ENCODE measurements around the gene MS4A8. TPM values are rescaled to one million over a fixed set of nuclear protein-coding genes. Genes with fewer than 3 reads are reported as not detected.

The MS4A8 gene
- total and polyA plus RNA-seq, 2 donors (not counting 1 experiment from before 2014, with no cell fraction given), result not detected

GRCh38 chr11:60739114-60739513 is 39.7 kb downstream of the MS4A8 start:
- TF ChIP-seq, protein P1, sequence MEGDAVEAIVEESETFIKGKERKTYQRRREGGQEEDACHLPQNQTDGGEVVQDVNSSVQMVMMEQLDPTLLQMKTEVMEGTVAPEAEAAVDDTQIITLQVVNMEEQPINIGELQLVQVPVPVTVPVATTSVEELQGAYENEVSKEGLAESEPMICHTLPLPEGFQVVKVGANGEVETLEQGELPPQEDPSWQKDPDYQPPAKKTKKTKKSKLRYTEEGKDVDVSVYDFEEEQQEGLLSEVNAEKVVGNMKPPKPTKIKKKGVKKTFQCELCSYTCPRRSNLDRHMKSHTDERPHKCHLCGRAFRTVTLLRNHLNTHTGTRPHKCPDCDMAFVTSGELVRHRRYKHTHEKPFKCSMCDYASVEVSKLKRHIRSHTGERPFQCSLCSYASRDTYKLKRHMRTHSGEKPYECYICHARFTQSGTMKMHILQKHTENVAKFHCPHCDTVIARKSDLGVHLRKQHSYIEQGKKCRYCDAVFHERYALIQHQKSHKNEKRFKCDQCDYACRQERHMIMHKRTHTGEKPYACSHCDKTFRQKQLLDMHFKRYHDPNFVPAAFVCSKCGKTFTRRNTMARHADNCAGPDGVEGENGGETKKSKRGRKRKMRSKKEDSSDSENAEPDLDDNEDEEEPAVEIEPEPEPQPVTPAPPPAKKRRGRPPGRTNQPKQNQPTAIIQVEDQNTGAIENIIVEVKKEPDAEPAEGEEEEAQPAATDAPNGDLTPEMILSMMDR (IDR thresholded peaks at IDR 0.05), result no peak
- TF ChIP-seq EZH2 (IDR thresholded peaks at IDR 0.05; ENCODE audit: borderline replicate concordance, insufficient read depth, low read depth, low read length, poor library complexity, severe bottlenecking), result no peak
- no peaks in the 10 kb centered on the region for H3K4me1 Mint-ChIP-seq

DNA sequence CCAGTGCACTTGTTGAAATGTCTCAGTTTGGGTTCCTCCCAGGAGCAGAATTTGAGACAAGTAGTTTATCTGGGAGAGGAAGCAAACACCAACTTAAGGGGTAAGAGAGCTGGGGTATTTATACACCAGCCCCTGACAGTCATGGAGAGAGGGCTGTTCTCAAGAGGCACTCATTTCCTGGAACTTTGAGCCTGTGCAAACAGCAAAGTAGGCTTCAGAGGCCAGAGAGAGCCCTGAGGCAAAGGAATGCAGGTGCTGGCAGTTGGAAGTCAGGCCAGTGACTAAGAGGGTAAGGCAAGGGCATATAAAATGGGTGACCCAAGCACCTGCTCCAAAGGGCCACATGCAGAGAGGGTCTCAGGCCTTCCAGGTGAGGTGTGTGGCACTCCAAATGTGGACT is 41.2 kb downstream of the MS4A8 start:
- ATAC-seq (ENCODE audit: low read depth) (no peak), DNase-seq (no peak)
- CTCF ChIA-PET, result interaction anchor here (1.2 kb wide), 1 partner anchor 22 kb away, joined by 3 read pairs; no protein-coding TSS in a partner anchor
- Mint-ChIP-seq H3K4me3 (no peak overlapping the region), H3K9me3 (ENCODE audit: insufficient read depth) (no peaks in the 10 kb centered on the region), H3K27me3 (peaks cover 36% of the 10 kb centered on the region), H3K27ac (no peak overlapping the region), H3K4me1 (no peaks in the 10 kb centered on the region)
- Histone ChIP-seq H3K79me2 (ENCODE audit: control insufficient read depth, insufficient read depth, low read length) (no peaks in the 10 kb centered on the region), H3K4me2 (replicated peaks; ENCODE audit: low read depth, low read length, poor library complexity, severe bottlenecking) (no peak overlapping the region), H4K20me1 (ENCODE audit: control insufficient read depth, insufficient read depth, low read length, poor library complexity, severe bottlenecking) (no peaks in the 10 kb centered on the region), H3K4me3 (ENCODE audit: control extremely low read depth in 1 of 5, extremely low read depth in 1 of 5, insufficient read depth in 1 of 5, low read depth in 2 of 5, low read length in 4 of 5) (no peak overlapping the region), H3K9me3 (ENCODE audit: control extremely low read depth in 1 of 3, control insufficient read depth in 2 of 3, insufficient read depth in 1 of 3, low read length in 2 of 3) (peaks cover 0 to 4% (median 3%) of the 10 kb centered on the region in 3 donors), H3K27me3 (replicated peaks in 1 of 4; ENCODE audit: control extremely low read depth in 1 of 4, control insufficient read depth in 3 of 4, insufficient read depth in 4 of 4, low read length in 3 of 4) (peaks cover 0 to 8% (median 0%) of the 10 kb centered on the region in 4 experiments), H3K36me3 (replicated peaks in 1 of 2; ENCODE audit: control extremely low read depth in 1 of 2, control insufficient read depth in 1 of 2, extremely low read depth in 1 of 2, insufficient read depth in 2 of 2, low read length in 1 of 2) (no peaks in the 10 kb centered on the region), H3K9ac (ENCODE audit: low read length) (no peak overlapping the region), H3K27ac (ENCODE audit: low read length in 2 of 2) (no peak overlapping the region), H3K4me1 (ENCODE audit: control insufficient read depth in 2 of 2, insufficient read depth in 2 of 2, low read length in 2 of 2) (no peaks in the 10 kb centered on the region), H2AFZ (ENCODE audit: insufficient read depth, low read depth, low read length, poor library complexity, severe bottlenecking) (no peak overlapping the region)
- TF ChIP-seq, protein P1 (IDR thresholded peaks at IDR 0.05), result no peak
- TF ChIP-seq EZH2 (IDR thresholded peaks at IDR 0.05; ENCODE audit: borderline replicate concordance, insufficient read depth, low read depth, low read length, poor library complexity, severe bottlenecking), result no peak
- intact Hi-C loops (cut with micrococcal nuclease), result no loop called here
- POLR2A ChIA-PET, result no interaction called here

More at GRCh38 chr11:60739114-60739513, 39.7 kb downstream of the MS4A8 start:
- H3K27me3 Mint-ChIP-seq, result peaks cover 29% of the 10 kb centered on the region
- POLR2A ChIA-PET, result no interaction called here
- DNase-seq (no peak), ATAC-seq (ENCODE audit: low read depth) (no peak)
- no peak overlapping the region for H2AFZ ChIP-seq (ENCODE audit: insufficient read depth, low read depth, low read length, poor library complexity, severe bottlenecking)
- no peaks in the 10 kb centered on the region for H4K20me1 ChIP-seq (ENCODE audit: control insufficient read depth, insufficient read depth, low read length, poor library complexity, severe bottlenecking)
- no peaks in the 10 kb centered on the region for H3K79me2 ChIP-seq (ENCODE audit: control insufficient read depth, insufficient read depth, low read length)
- no peak overlapping the region for H3K4me3 ChIP-seq (ENCODE audit: control extremely low read depth in 1 of 5, extremely low read depth in 1 of 5, insufficient read depth in 1 of 5, low read depth in 2 of 5, low read length in 4 of 5)
- H3K36me3 ChIP-seq (replicated peaks in 1 of 2; ENCODE audit: control extremely low read depth in 1 of 2, control insufficient read depth in 1 of 2, extremely low read depth in 1 of 2, insufficient read depth in 2 of 2, low read length in 1 of 2), result no peaks in the 10 kb centered on the region
- no peak overlapping the region for H3K27ac Mint-ChIP-seq
- intact Hi-C loops (cut with micrococcal nuclease), result no loop called here
- H3K27me3 ChIP-seq (replicated peaks in 1 of 4; ENCODE audit: control extremely low read depth in 1 of 4, control insufficient read depth in 3 of 4, insufficient read depth in 4 of 4, low read length in 3 of 4), result peaks cover 0 to 8% (median 0%) of the 10 kb centered on the region in 4 experiments
- CTCF ChIA-PET, result no interaction called here
- H3K9me3 Mint-ChIP-seq (ENCODE audit: insufficient read depth), result no peaks in the 10 kb centered on the region
- no peak overlapping the region for H3K4me2 ChIP-seq (replicated peaks; ENCODE audit: low read depth, low read length, poor library complexity, severe bottlenecking)
- no peak overlapping the region for H3K9ac ChIP-seq (ENCODE audit: low read length)
- no peak overlapping the region for H3K27ac ChIP-seq (ENCODE audit: low read length in 2 of 2)
- no peak overlapping the region for H3K4me3 Mint-ChIP-seq
- peaks cover 0 to 4% (median 3%) of the 10 kb centered on the region in 3 donors for H3K9me3 ChIP-seq (ENCODE audit: control extremely low read depth in 1 of 3, control insufficient read depth in 2 of 3, insufficient read depth in 1 of 3, low read length in 2 of 3)
- 68% methylated on average over 7 of the region's 7 CpGs for WGBS (ENCODE audit: insufficient coverage)
- no peaks in the 10 kb centered on the region for H3K4me1 ChIP-seq (ENCODE audit: control insufficient read depth in 2 of 2, insufficient read depth in 2 of 2, low read length in 2 of 2)

All from B cell (primary cell).